ENCODE data around the gene M1AP. TPM values are rescaled to one million over a fixed set of nuclear protein-coding genes. Genes with fewer than 3 reads are reported as not detected.

Gene M1AP
- polyA plus RNA-seq, 1 of the 3 experiments (the other 2 are of a cell fraction) = 0.02 TPM

DNA sequence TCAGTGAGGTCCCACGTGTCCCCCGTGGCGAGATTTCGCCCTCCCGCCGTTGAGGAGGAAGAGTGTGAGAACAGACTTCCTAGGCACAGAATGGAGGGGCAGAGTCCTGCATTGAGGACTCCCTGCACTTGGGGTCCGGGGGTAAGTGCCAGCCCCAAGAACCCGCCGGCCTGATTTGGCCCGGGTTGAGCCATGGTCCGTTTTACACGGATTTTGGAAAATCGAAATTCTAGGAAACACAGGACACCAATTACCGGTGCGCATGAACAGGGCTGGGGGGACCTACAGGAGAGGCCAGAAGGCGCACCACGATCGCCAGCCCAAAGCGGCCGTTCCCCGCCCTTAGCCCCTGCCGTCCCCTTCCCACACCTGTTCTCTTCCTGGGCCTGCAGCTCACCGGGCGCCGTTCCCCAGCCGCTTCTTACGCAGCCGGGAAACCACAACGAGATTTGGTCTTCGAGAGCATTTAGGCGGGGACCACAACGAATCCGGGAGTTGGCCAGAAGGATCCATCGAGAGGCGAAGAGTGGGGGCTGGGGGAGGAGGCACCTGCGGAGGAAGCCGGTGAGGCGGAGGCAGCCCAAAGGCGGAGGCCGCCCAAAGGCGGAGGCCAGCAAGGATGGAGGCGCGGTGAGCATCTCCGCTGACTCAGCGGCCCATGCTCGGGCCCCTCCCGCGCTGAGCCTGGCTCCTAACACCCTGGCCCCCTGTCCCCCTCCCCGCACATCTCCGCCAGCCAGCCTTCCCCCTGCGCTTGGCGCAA lies 134.3 kb downstream of the M1AP start:
- no peaks in the 10 kb centered on the region for H3K27me3 ChIP-seq (ENCODE audit: insufficient read depth)
- H4K20me1 ChIP-seq (ENCODE audit: insufficient read depth) = no peaks in the 10 kb centered on the region
- 8% methylated on average over 34 of the region's 52 CpGs for WGBS (ENCODE audit: low lambda C conversion rate)

DNA sequence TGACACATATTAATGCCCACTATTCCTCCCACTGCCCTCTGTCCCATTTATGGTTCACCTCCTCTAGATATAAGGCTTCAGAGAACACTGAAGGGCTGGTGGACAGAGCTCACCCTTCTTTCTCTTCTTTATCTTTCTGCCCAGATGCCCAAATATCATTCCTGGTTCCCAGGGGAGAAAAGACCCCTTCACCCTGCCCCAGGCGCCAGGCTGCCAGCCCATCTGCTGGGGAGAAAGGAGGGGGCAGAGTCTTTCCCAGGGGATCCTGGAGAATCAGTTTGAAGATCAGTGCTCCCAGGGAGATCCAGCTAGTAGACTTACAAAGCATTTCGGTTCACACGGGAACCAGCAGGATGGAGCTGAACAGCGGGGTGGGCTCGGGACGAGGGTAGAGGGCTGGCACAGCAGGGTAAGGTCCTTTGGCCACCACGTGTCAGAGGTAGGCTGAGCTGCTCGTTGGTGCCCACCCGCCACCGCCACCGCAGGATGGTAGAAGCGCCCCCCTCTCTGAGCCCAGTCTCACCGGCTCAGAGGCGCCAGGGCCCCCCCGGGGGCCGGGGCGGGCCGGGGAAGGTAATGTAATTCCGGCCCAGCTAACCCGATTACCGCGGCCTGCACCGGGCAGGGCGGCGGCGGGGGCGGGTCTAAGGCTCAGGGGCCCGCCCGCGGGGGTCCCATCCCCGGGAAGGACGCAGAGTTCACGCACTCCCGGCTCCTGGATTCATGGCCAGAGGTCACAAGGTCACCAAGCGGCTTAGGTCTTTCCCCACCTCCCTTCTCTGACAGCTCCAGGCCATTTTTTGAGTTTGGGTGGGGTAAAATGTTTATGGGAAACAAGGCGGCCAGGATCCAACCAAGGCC lies 135.2 kb downstream of the M1AP start:
- H3K27ac ChIP-seq (ENCODE audit: low read depth in 2 of 2, low read length in 1 of 2) = peak overlapping the region; percentile 53 to 95; a peak in 3 of 4 replicates
- TF ChIP-seq RAD21 (IDR thresholded peaks at IDR 0.05; ENCODE audit: low read length) (no peak), FOXM1 (IDR thresholded peaks at IDR 0.05; ENCODE audit: low read depth) (0 out of 2 replicates have a peak, but pooled peaks have one; percentile 16), TEAD4 (IDR thresholded peaks at IDR 0.05; ENCODE audit: borderline replicate concordance, insufficient read depth) (0 out of 2 replicates have a peak, but pooled peaks have one; percentile 38), CHD2 (IDR thresholded peaks at IDR 0.05; ENCODE audit: low read length, partially characterized antibody) (peak; percentile 40), EP300 (IDR thresholded peaks at IDR 0.05; ENCODE audit: borderline replicate concordance in 1 of 2, low read depth in 1 of 2, low read length in 1 of 2) (peak; percentile 43 to 80; a peak in 3 of 4 replicates), ELF1 (IDR thresholded peaks at IDR 0.05) (no peak), SIN3A (IDR thresholded peaks at IDR 0.05; ENCODE audit: borderline replicate concordance, low read depth, low read length) (0 out of 2 replicates have a peak, but pooled peaks have one; percentile 11), MXI1 (IDR thresholded peaks at IDR 0.05; ENCODE audit: low read depth, low read length) (peak; percentile 86)
- TF ChIP-seq, protein P1, sequence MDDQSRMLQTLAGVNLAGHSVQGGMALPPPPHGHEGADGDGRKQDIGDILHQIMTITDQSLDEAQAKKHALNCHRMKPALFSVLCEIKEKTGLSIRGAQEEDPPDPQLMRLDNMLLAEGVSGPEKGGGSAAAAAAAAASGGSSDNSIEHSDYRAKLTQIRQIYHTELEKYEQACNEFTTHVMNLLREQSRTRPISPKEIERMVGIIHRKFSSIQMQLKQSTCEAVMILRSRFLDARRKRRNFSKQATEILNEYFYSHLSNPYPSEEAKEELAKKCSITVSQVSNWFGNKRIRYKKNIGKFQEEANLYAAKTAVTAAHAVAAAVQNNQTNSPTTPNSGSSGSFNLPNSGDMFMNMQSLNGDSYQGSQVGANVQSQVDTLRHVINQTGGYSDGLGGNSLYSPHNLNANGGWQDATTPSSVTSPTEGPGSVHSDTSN (IDR thresholded peaks at IDR 0.05) = no peak
- TF ChIP-seq, protein P2, sequence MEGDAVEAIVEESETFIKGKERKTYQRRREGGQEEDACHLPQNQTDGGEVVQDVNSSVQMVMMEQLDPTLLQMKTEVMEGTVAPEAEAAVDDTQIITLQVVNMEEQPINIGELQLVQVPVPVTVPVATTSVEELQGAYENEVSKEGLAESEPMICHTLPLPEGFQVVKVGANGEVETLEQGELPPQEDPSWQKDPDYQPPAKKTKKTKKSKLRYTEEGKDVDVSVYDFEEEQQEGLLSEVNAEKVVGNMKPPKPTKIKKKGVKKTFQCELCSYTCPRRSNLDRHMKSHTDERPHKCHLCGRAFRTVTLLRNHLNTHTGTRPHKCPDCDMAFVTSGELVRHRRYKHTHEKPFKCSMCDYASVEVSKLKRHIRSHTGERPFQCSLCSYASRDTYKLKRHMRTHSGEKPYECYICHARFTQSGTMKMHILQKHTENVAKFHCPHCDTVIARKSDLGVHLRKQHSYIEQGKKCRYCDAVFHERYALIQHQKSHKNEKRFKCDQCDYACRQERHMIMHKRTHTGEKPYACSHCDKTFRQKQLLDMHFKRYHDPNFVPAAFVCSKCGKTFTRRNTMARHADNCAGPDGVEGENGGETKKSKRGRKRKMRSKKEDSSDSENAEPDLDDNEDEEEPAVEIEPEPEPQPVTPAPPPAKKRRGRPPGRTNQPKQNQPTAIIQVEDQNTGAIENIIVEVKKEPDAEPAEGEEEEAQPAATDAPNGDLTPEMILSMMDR (IDR thresholded peaks at IDR 0.05) = no peak
- H3K9me2 ChIP-seq = no peaks in the 10 kb centered on the region
- peak overlapping the region; percentile 71 for H3K9ac ChIP-seq
- H3K4me3 ChIP-seq (ENCODE audit: low read depth in 2 of 2, low read length in 1 of 2) = peak overlapping the region; percentile 68 to 90
- H3K27me3 ChIP-seq (ENCODE audit: insufficient read depth) = no peaks in the 10 kb centered on the region
- H3K4me1 ChIP-seq (ENCODE audit: control insufficient read depth in 1 of 2, insufficient read depth in 2 of 2, low read depth in 1 of 2, low read length in 1 of 2) = peaks cover 16 to 25% of the 10 kb centered on the region in 2 experiments; a peak in 3 of 4 replicates
- H2AFZ ChIP-seq (ENCODE audit: low read depth) = peak overlapping the region; percentile 90
- H3K36me3 ChIP-seq (replicated peaks in 1 of 2; ENCODE audit: control insufficient read depth in 1 of 2, insufficient read depth in 2 of 2, low read length in 1 of 2) = peaks cover 4% of the 10 kb centered on the region in 2 experiments
- H3K4me2 ChIP-seq = peak overlapping the region; percentile 99
- peaks cover 28% of the 10 kb centered on the region for H3F3A ChIP-seq (replicated peaks; ENCODE audit: insufficient read depth)
- no peaks in the 10 kb centered on the region for H3K9me3 ChIP-seq
- H4K20me1 ChIP-seq (ENCODE audit: insufficient read depth) = no peaks in the 10 kb centered on the region
- WGBS (ENCODE audit: low lambda C conversion rate) = 16% methylated on average over 16 of the region's 36 CpGs
- ChIA-PET CTCF (interaction anchor here (0.7 to 3.1 kb wide), 9 partner anchors 9 to 263 kb away, joined by 3 to 14 read pairs (median 3); partner anchors contain the start of genes CCDC142 and TTC31), POLR2A (interaction anchor here (0.6 to 1.9 kb wide), 7 partner anchors 8 to 55 kb away, joined by 3 to 7 read pairs (median 4); partner anchors contain the start of genes CCDC142, TTC31 and WBP1)
- peak; percentile 92 for DNase-seq
- H3K79me2 ChIP-seq (ENCODE audit: insufficient read depth) = peaks cover 23% of the 10 kb centered on the region; the same call in 1 of the 2 replicates

More for the DNA sequence above, 134.3 kb downstream of the M1AP start:
- H2AFZ ChIP-seq (ENCODE audit: low read depth) = peak overlapping the region; percentile 90
- TF ChIP-seq JUND (IDR thresholded peaks at IDR 0.05) (no peak), TCF12 (IDR thresholded peaks at IDR 0.05) (0 out of 2 replicates have a peak, but pooled peaks have one; percentile 5), NFIC (IDR thresholded peaks at IDR 0.05; ENCODE audit: borderline replicate concordance) (peak; percentile 14; the same call in 1 of the 2 replicates)
- TF ChIP-seq, protein P3, sequence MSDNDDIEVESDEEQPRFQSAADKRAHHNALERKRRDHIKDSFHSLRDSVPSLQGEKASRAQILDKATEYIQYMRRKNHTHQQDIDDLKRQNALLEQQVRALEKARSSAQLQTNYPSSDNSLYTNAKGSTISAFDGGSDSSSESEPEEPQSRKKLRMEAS (IDR thresholded peaks at IDR 0.05; ENCODE audit: low read depth) = peak; percentile 9; the same call in 1 of the 2 replicates
- no peak for DNase-seq
- H3K79me2 ChIP-seq (ENCODE audit: insufficient read depth) = peaks cover 23% of the 10 kb centered on the region; the same call in 1 of the 2 replicates
- peaks cover 23% of the 10 kb centered on the region for H3F3A ChIP-seq (replicated peaks; ENCODE audit: insufficient read depth)
- peaks cover 9 to 19% of the 10 kb centered on the region in 2 experiments; a peak in 2 of 4 replicates for H3K4me1 ChIP-seq (ENCODE audit: control insufficient read depth in 1 of 2, insufficient read depth in 2 of 2, low read depth in 1 of 2, low read length in 1 of 2)
- H3K27ac ChIP-seq (ENCODE audit: low read depth in 2 of 2, low read length in 1 of 2) = peak overlapping the region; percentile 53 to 95; a peak in 3 of 4 replicates
- peaks cover 4% of the 10 kb centered on the region in 2 experiments for H3K36me3 ChIP-seq (replicated peaks in 1 of 2; ENCODE audit: control insufficient read depth in 1 of 2, insufficient read depth in 2 of 2, low read length in 1 of 2)
- peak overlapping the region; percentile 71 for H3K9ac ChIP-seq
- no peaks in the 10 kb centered on the region for H3K9me2 ChIP-seq
- peak overlapping the region; percentile 99 for H3K4me2 ChIP-seq
- no peaks in the 10 kb centered on the region for H3K9me3 ChIP-seq
- CTCF ChIA-PET = interaction anchor here (0.9 to 3.1 kb wide), 10 partner anchors 10 to 75 kb away, joined by 3 to 14 read pairs (median 8); partner anchors contain the start of genes AUP1, CCDC142, DQX1 and HTRA2
- POLR2A ChIA-PET = interaction anchor here (0.7 to 1.9 kb wide), 15 partner anchors 9 to 74 kb away, joined by 3 to 7 read pairs (median 4); partner anchors contain the start of genes AUP1, CCDC142, DQX1 and HTRA2
- peak overlapping the region; percentile 68 to 90 for H3K4me3 ChIP-seq (ENCODE audit: low read depth in 2 of 2, low read length in 1 of 2)

All from SK-N-SH (cell line).